HepG2 (cell line): ENCODE measurements around the gene BMERB1. TPM values are rescaled to one million over a fixed set of nuclear protein-coding genes. Genes with fewer than 3 reads are reported as not detected.

Experiments used
- ATAC-seq: fragments of 200-7000 bp; cut with Tn5 transposase; 3 replicates; pipeline ENCODE4 v1.9.1; 2020; ENCODE audit warnings: mild to moderate bottlenecking, moderate library complexity
- BruUV-seq: library from RNA; stranded (reverse); fragments of 400-500 nt; replicated peaks from 2 replicates; lab custom pipeline; 2021; lab: Mats Ljungman, UMichigan
- CTCF ChIA-PET: fragments of 300-600 bp; formaldehyde crosslinking; extraction: SDS; loops from one replicate; lab custom pipeline; 2021; ENCODE audit warnings: low total read pairs, inconsistent platforms, low intra/inter-chr PET ratio; lab: Yijun Ruan, JAX
- POLR2A ChIA-PET: fragments of 350-600 bp; sonication (Branson Sonifier 250); formaldehyde crosslinking; loops from one replicate; lab custom pipeline; 2020; ENCODE audit warnings: antibody characterized with exemption, inconsistent platforms; lab: Yijun Ruan, JAX
- DNase-seq: peaks from one replicate; pipeline ENCODE4 v3.0.0-alpha.2; 2015; ENCODE audit warnings: low spot score
- FAIRE-seq: peaks from 3 replicates; lab custom pipeline; 2011; peaks lifted over from hg19 to GRCh38; lab: Jason Lieb, UNC
- H2AFZ ChIP-seq: one replicate; pipeline ENCODE4 v1.6.1; 2011; ENCODE audit warnings: low read length, inconsistent platforms
- H3K27ac ChIP-seq: fragments of 300-600 bp; 3 replicates; pipeline ENCODE4 v1.8.0; 2011; ENCODE audit warnings: mixed run types, mild to moderate bottlenecking, mixed read lengths, low read length, inconsistent platforms; ENCODE audit not compliant: insufficient read depth; ENCODE audit errors: extremely low read length
- H3K27me3 ChIP-seq, 2 experiments: fragments of 200-600 bp in 1 of 2; 2 replicates in 1 of 2; 3 replicates in 1 of 2; pipeline versions ENCODE4 v1.6.0 to v1.8.0; 2011; ENCODE audit warnings: low read length in 2 of 2, mild to moderate bottlenecking in 2 of 2, moderate library complexity in 2 of 2, inconsistent platforms in 1 of 2; ENCODE audit not compliant: insufficient read depth in 2 of 2, control insufficient read depth in 1 of 2
- H3K36me3 ChIP-seq, 2 experiments: fragments of 200-600 bp in 1 of 2; replicated peaks in 1 of 2; 2 replicates in 1 of 2; 3 replicates in 1 of 2; pipeline versions ENCODE4 v1.5.1 to v1.8.0; 2011; ENCODE audit warnings: low read length in 2 of 2, inconsistent platforms in 1 of 2; ENCODE audit not compliant: insufficient read depth in 2 of 2, control insufficient read depth in 1 of 2
- H3K4me1 ChIP-seq: 2 replicates; pipeline ENCODE4 v1.5.1; 2012; ENCODE audit warnings: low read length, inconsistent platforms; ENCODE audit not compliant: insufficient read depth
- H3K4me2 ChIP-seq: 2 replicates; pipeline ENCODE4 v1.6.0; 2011; ENCODE audit warnings: low read depth, low read length, inconsistent platforms
- H3K4me3 ChIP-seq, 3 experiments: fragments of 200-600 bp in 1 of 3; sonication (generic), shearing (Covaris generic) in 1 of 3; replicated peaks in 1 of 3; 2 replicates each; pipeline ENCODE4 v1.5.1; 2011 to 2016; ENCODE audit warnings: low read length in 3 of 3, inconsistent platforms in 2 of 3, low read depth in 2 of 3, mild to moderate bottlenecking in 2 of 3, control low read depth in 1 of 3, mixed read lengths in 1 of 3; ENCODE audit not compliant: insufficient read depth in 1 of 3
- H3K79me2 ChIP-seq: one replicate; pipeline ENCODE4 v1.6.1; 2011; ENCODE audit warnings: low read length, inconsistent platforms; ENCODE audit not compliant: insufficient read depth
- H3K9ac ChIP-seq: 2 replicates; pipeline ENCODE4 v1.6.0; 2011; ENCODE audit warnings: mild to moderate bottlenecking, low read depth, low read length, inconsistent platforms; ENCODE audit not compliant: insufficient read depth
- H3K9me3 ChIP-seq: 2 replicates; pipeline ENCODE4 v1.5.1; 2012; ENCODE audit warnings: mild to moderate bottlenecking, low read length
- H4K20me1 ChIP-seq: 2 replicates; pipeline ENCODE4 v1.6.0; 2011; ENCODE audit warnings: inconsistent platforms, mild to moderate bottlenecking, low read length, moderate library complexity; ENCODE audit not compliant: insufficient read depth
- BHLHE40 ChIP-seq: IDR thresholded peaks from 2 replicates; pipeline ENCODE4 v1.6.1; 2011; ENCODE audit warnings: low read length, improper control_type of control experiment
- FOXK2 ChIP-seq: fragments of 450-650 bp; IDR thresholded peaks from 2 replicates; pipeline ENCODE4 v1.6.1; 2016
- HMG20A ChIP-seq: IDR thresholded peaks from 2 replicates; pipeline ENCODE4 v1.6.1; 2016; ENCODE audit warnings: borderline replicate concordance
- HNF4A ChIP-seq: sonication (generic); formaldehyde crosslinking; IDR thresholded peaks from 2 replicates; pipeline ENCODE4 v1.4.0; 2020; ENCODE audit warnings: missing genetic modification reagents
- HNF4G ChIP-seq, 2 experiments: sonication (generic) in 1 of 2; formaldehyde crosslinking in 1 of 2; IDR thresholded peaks; 2 replicates each; pipeline versions ENCODE4 v1.4.0 to v1.6.1; 2011 to 2020; ENCODE audit warnings: borderline replicate concordance in 2 of 2, low read depth in 2 of 2, mild to moderate bottlenecking in 2 of 2, low read length in 1 of 2, missing genetic modification reagents in 1 of 2, moderate library complexity in 1 of 2
- HNRNPH1 ChIP-seq: fragments of 200-400 bp; formaldehyde crosslinking; optimal IDR thresholded peaks from 2 replicates; pipeline ENCODE3; 2017; ENCODE audit warnings: mild to moderate bottlenecking, low read depth, low read length
- LCORL ChIP-seq, 2 experiments: fragments of 450-650 bp in 1 of 2; sonication (generic) in 1 of 2; formaldehyde crosslinking in 1 of 2; IDR thresholded peaks; 2 replicates each; pipeline versions ENCODE4 v1.5.0 to v1.6.1; 2017 to 2020; ENCODE audit warnings: antibody characterized with exemption in 1 of 2, missing genetic modification reagents in 1 of 2
- MYC ChIP-seq: sonication (generic); formaldehyde crosslinking; IDR thresholded peaks from 2 replicates; pipeline ENCODE4 v1.9.0; 2021; ENCODE audit warnings: missing genetic modification reagents, borderline replicate concordance
- PLSCR1 ChIP-seq: sonication (generic); formaldehyde crosslinking; IDR thresholded peaks from 2 replicates; pipeline ENCODE4 v1.5.0; 2020; ENCODE audit warnings: missing genetic modification reagents, mild to moderate bottlenecking, borderline replicate concordance
- REL ChIP-seq: sonication (generic); formaldehyde crosslinking; conservative IDR thresholded peaks from 2 replicates; pipeline ENCODE4 v1.8.0; 2022; ENCODE audit warnings: mild to moderate bottlenecking, missing genetic modification reagents, moderate library complexity
- TEAD3 ChIP-seq: optimal IDR thresholded peaks from 2 replicates; pipeline ENCODE3; 2016; ENCODE audit warnings: borderline replicate concordance
- TGIF2 ChIP-seq: IDR thresholded peaks from 2 replicates; pipeline ENCODE4 v1.6.1; 2016; ENCODE audit warnings: control low read depth, missing compliant biosample characterization
- ZKSCAN5 ChIP-seq: sonication (generic); formaldehyde crosslinking; IDR thresholded peaks from 2 replicates; pipeline ENCODE4 v1.5.1; 2020; ENCODE audit warnings: mild to moderate bottlenecking, missing genetic modification reagents
- ZNF441 ChIP-seq: sonication (generic); formaldehyde crosslinking; IDR thresholded peaks from 2 replicates; pipeline ENCODE4 v1.7.0; 2021; ENCODE audit warnings: missing genetic modification reagents, borderline replicate concordance
- ZNF775 ChIP-seq: sonication (generic); formaldehyde crosslinking; IDR thresholded peaks from 2 replicates; pipeline ENCODE4 v1.4.0; 2020; ENCODE audit warnings: missing genetic modification reagents, mild to moderate bottlenecking, moderate library complexity, borderline replicate concordance
- WGBS: methylation state at CpG from one replicate; pipeline ENCODE4 v1.1.6; 2017; ENCODE audit warnings: low lambda C conversion rate; 5-methylcytosine and 5-hydroxymethylcytosine counted together
- in situ Hi-C: cut with HindIII; loops from 2 replicates; pipeline ENCODE4 v1.10.0; 2017; ENCODE audit warnings: low pct_unique_long_range_greater_than_20kb; ENCODE audit not compliant: extremely low pct_ligation_motif_present
- intact Hi-C: fragments of 100-400 bp; cut with micrococcal nuclease; formaldehyde crosslinking; loops from one replicate; pipeline ENCODE4 v1.10.0; 2022; ENCODE audit not compliant: unreplicated experiment
- polyA plus RNA-seq, 8 experiments: library from polyadenylated mRNA; depleted of rRNA in 3 of 8; stranded (reverse) in 7 of 8; unstranded in 1 of 8; fragments of >200 nt; fragmentation: Illumina TruSeq in 4 of 8; extraction: Trizol in 4 of 8; gene quantifications; 2 replicates each; pipeline versions ENCODE4 v1.2.1 to v1.2.3, GENCODE V29; 2011 to 2016; ENCODE audit warnings: low read depth in 4 of 8, missing spikeins in 1 of 8, mixed read lengths in 1 of 8; ENCODE audit not compliant: insufficient read depth in 1 of 8
- total RNA-seq, 5 experiments: library from RNA; depleted of rRNA; stranded (reverse); fragments of >200 nt; fragmentation: Illumina TruSeq; extraction: Trizol; gene quantifications; 2 replicates each; pipeline ENCODE4 v1.2.3, GENCODE V29; 2016; ENCODE audit warnings: low read depth in 1 of 5
- TF ChIP-seq, protein P1 (sequence below): IDR thresholded peaks from 2 replicates; pipeline ENCODE4 v1.6.1; 2012; ENCODE audit warnings: inconsistent platforms
- TF ChIP-seq, protein P2 (sequence below): sonication (generic); formaldehyde crosslinking; IDR thresholded peaks from 2 replicates; pipeline ENCODE4 v1.9.0; 2021; ENCODE audit warnings: missing genetic modification reagents, borderline replicate concordance
- TF ChIP-seq, protein P3 (sequence below): IDR thresholded peaks from 2 replicates; pipeline ENCODE4 v1.6.1; 2016; ENCODE audit warnings: missing compliant biosample characterization, missing genetic modification reagents, borderline replicate concordance
- TF ChIP-seq, protein P4 (sequence below): sonication (generic); formaldehyde crosslinking; IDR thresholded peaks from 2 replicates; pipeline ENCODE4 v1.4.0; 2020; ENCODE audit warnings: missing genetic modification reagents, low read depth, mild to moderate bottlenecking, borderline replicate concordance

The BMERB1 gene
- total and polyA plus RNA-seq, 2 of the 13 experiments (the other 11 are each of a cell fraction or from before 2014, with no cell fraction given), result 1.4 TPM

DNA sequence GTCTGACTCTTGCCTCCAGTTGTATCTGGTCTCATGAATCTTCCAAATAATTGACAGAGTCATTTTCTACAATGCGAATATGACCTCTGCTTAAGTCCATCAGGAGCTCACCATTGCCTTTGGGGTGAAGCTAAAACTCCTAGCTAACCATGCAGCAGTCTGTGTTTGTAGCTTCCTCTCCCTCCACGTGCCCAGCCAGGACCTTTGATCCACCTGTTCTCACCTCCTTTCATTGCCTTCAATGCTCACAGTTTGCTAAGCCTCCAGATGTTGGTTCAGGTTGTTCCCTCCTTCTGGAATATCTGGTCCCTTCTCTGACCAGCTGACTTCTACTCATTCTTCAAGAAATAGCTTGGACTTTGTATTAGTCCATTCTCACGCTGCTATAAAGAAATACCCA lies 23.0 kb downstream of the BMERB1 start:
- intact Hi-C loops, result no loop called here
- no peak overlapping the region for H3K4me3 ChIP-seq
- ATAC-seq, result no peak
- no peak overlapping the region for H3K27ac ChIP-seq
- no peak for FAIRE-seq
- no peaks in the 10 kb centered on the region for H3K9me3 ChIP-seq
- H3K4me2 ChIP-seq, result no peak overlapping the region
- no peaks in the 10 kb centered on the region for H3K79me2 ChIP-seq
- ChIA-PET POLR2A (no interaction called here), CTCF (no interaction called here)
- H3K27me3 ChIP-seq, result no peaks in the 10 kb centered on the region
- no peaks in the 10 kb centered on the region for H4K20me1 ChIP-seq
- 50% methylated on average over 3 of the region's 3 CpGs for WGBS
- BruUV-seq, result no TSS peak
- H2AFZ ChIP-seq, result no peak overlapping the region
- peaks cover 36% of the 10 kb centered on the region for H3K4me1 ChIP-seq
- H3K36me3 ChIP-seq, result no peaks in the 10 kb centered on the region
- DNase-seq, result no peak
- H3K9ac ChIP-seq, result no peak overlapping the region
- in situ Hi-C loops, result no loop called here
- TF ChIP-seq, protein P1, sequence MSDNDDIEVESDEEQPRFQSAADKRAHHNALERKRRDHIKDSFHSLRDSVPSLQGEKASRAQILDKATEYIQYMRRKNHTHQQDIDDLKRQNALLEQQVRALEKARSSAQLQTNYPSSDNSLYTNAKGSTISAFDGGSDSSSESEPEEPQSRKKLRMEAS, result peak; percentile 76
- TF ChIP-seq, protein P2, sequence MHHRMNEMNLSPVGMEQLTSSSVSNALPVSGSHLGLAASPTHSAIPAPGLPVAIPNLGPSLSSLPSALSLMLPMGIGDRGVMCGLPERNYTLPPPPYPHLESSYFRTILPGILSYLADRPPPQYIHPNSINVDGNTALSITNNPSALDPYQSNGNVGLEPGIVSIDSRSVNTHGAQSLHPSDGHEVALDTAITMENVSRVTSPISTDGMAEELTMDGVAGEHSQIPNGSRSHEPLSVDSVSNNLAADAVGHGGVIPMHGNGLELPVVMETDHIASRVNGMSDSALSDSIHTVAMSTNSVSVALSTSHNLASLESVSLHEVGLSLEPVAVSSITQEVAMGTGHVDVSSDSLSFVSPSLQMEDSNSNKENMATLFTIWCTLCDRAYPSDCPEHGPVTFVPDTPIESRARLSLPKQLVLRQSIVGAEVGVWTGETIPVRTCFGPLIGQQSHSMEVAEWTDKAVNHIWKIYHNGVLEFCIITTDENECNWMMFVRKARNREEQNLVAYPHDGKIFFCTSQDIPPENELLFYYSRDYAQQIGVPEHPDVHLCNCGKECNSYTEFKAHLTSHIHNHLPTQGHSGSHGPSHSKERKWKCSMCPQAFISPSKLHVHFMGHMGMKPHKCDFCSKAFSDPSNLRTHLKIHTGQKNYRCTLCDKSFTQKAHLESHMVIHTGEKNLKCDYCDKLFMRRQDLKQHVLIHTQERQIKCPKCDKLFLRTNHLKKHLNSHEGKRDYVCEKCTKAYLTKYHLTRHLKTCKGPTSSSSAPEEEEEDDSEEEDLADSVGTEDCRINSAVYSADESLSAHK, result no peak
- TF ChIP-seq MYC (CRISPR knock-in tag), result 0 out of 2 replicates have a peak, but pooled peaks have one; percentile 30
- TF ChIP-seq REL (CRISPR knock-in tag), result no peak
- TF ChIP-seq, protein P3, sequence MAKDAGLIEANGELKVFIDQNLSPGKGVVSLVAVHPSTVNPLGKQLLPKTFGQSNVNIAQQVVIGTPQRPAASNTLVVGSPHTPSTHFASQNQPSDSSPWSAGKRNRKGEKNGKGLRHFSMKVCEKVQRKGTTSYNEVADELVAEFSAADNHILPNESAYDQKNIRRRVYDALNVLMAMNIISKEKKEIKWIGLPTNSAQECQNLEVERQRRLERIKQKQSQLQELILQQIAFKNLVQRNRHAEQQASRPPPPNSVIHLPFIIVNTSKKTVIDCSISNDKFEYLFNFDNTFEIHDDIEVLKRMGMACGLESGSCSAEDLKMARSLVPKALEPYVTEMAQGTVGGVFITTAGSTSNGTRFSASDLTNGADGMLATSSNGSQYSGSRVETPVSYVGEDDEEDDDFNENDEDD (CRISPR knock-in tag), result peak; percentile 52; the same call in 1 of the 2 replicates
- peak; percentile 80 for TF ChIP-seq BHLHE40
- TF ChIP-seq HNRNPH1, result no peak
- TF ChIP-seq TEAD3 (CRISPR knock-in tag), result peak; percentile 26
- TF ChIP-seq PLSCR1 (CRISPR knock-in tag), result 0 out of 2 replicates have a peak, but pooled peaks have one; percentile 51
- TF ChIP-seq FOXK2, result no peak
- no peak for TF ChIP-seq ZNF775 (CRISPR knock-in tag)
- 0 out of 2 replicates have a peak, but pooled peaks have one; percentile 9 for TF ChIP-seq HMG20A (CRISPR knock-in tag)
- peak; percentile 30; the same call in 1 of the 2 replicates for TF ChIP-seq HNF4G (IDR thresholded peaks at IDR 0.05; ENCODE audit: borderline replicate concordance, low read depth, low read length)
- TF ChIP-seq HNF4G (CRISPR knock-in tag; IDR thresholded peaks at IDR 0.05; ENCODE audit: borderline replicate concordance, low read depth), result no peak
- TF ChIP-seq, protein P4, sequence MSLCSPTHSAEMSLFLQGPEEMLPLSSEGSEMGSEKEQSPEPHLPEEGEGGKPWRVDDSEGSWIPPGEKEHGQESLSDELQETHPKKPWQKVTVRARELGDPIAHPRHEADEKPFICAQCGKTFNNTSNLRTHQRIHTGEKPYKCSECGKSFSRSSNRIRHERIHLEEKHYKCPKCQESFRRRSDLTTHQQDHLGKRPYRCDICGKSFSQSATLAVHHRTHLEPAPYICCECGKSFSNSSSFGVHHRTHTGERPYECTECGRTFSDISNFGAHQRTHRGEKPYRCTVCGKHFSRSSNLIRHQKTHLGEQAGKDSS (CRISPR knock-in tag), result 0 out of 2 replicates have a peak, but pooled peaks have one; percentile 17
- TF ChIP-seq TGIF2 (CRISPR knock-in tag), result peak; percentile 19; the same call in 1 of the 2 replicates
- 0 out of 2 replicates have a peak, but pooled peaks have one; percentile 47 for TF ChIP-seq ZNF441 (CRISPR knock-in tag)
- TF ChIP-seq HNF4A (CRISPR knock-in tag), result peak; percentile 76
- peak; percentile 97 for TF ChIP-seq ZKSCAN5 (CRISPR knock-in tag)
- no peak for TF ChIP-seq LCORL (IDR thresholded peaks at IDR 0.05)
- TF ChIP-seq LCORL (CRISPR knock-in tag; IDR thresholded peaks at IDR 0.05), result 0 out of 2 replicates have a peak, but pooled peaks have one; percentile 23
